WTC11 (cell line): Measurements from ENCODE around the gene SIGLEC7. TPM values are rescaled to one million over a fixed set of nuclear protein-coding genes. Genes with fewer than 3 reads are reported as not detected.

Experiments used
- ATAC-seq: fragments of 200-7000 bp; cut with Tn5 transposase; 2 replicates; pipeline ENCODE4 v1.10.0; 2021; ENCODE audit warnings: mild to moderate bottlenecking, moderate library complexity
- CTCF ChIA-PET: fragments of 300-600 bp; sonication (Branson Sonifier 250); formaldehyde crosslinking; loops from one replicate; lab custom pipeline; 2021; ENCODE audit warnings: antibody characterized with exemption; lab: Charles Lee
- POLR2A ChIA-PET: fragments of 350-600 bp; sonication (Branson Sonifier 250); formaldehyde crosslinking; loops from one replicate; lab custom pipeline; 2021; ENCODE audit warnings: antibody characterized with exemption; lab: Charles Lee
- DNase-seq: peaks from one replicate; pipeline ENCODE4 v3.0.0; 2021; ENCODE audit warnings: low spot score
- H3K27ac Mint-ChIP-seq: 2 replicates; pipeline ENCODE4 v1.8.0; 2021; ENCODE audit warnings: mixed read lengths
- H3K27me3 Mint-ChIP-seq: 2 replicates; pipeline ENCODE4 v1.8.0; 2021; ENCODE audit warnings: low read depth, mild to moderate bottlenecking, moderate library complexity, mixed read lengths
- H3K36me3 Mint-ChIP-seq: 2 replicates; pipeline ENCODE4 v1.8.0; 2021; ENCODE audit warnings: mixed read lengths
- H3K4me1 Mint-ChIP-seq: 2 replicates; pipeline ENCODE4 v1.8.0; 2022; ENCODE audit warnings: mixed read lengths
- H3K4me3 Mint-ChIP-seq: 2 replicates; pipeline ENCODE4 v1.8.0; 2021; ENCODE audit warnings: mild to moderate bottlenecking, moderate library complexity, mixed read lengths
- H3K9me3 Mint-ChIP-seq: 2 replicates; pipeline ENCODE4 v1.8.0; 2021; ENCODE audit warnings: mixed read lengths
- ATF1 ChIP-seq: sonication (generic); formaldehyde crosslinking; IDR thresholded peaks from 2 replicates; pipeline ENCODE4 v1.8.1; 2023; ENCODE audit warnings: mild to moderate bottlenecking, moderate library complexity, missing genetic modification reagents
- ETV6 ChIP-seq: sonication (generic); formaldehyde crosslinking; IDR thresholded peaks from 2 replicates; pipeline ENCODE4 v1.8.1; 2022; ENCODE audit warnings: mild to moderate bottlenecking, missing genetic modification reagents
- GTF2I ChIP-seq: fragments of 250-450 bp; sonication (Bioruptor Pico); conservative IDR thresholded peaks from 2 replicates; pipeline ENCODE4 v1.4.0; 2021; ENCODE audit warnings: mild to moderate bottlenecking
- OVOL2 ChIP-seq: fragments of 250-450 bp; sonication (Bioruptor Pico); IDR thresholded peaks from 2 replicates; pipeline ENCODE4 v1.9.0; 2021; ENCODE audit warnings: mild to moderate bottlenecking, borderline replicate concordance
- RORB ChIP-seq: fragments of 250-450 bp; sonication (Bioruptor Pico); IDR thresholded peaks from 2 replicates; pipeline ENCODE4 v1.9.0; 2021; ENCODE audit warnings: mild to moderate bottlenecking
- SMAD3 ChIP-seq: sonication (generic); formaldehyde crosslinking; IDR thresholded peaks from 2 replicates; pipeline ENCODE4 v1.8.0; 2022; ENCODE audit warnings: missing genetic modification reagents, mild to moderate bottlenecking, borderline replicate concordance
- SOX15 ChIP-seq: fragments of 250-450 bp; sonication (Bioruptor Pico); IDR thresholded peaks from 2 replicates; pipeline ENCODE4 v1.9.0; 2021; ENCODE audit warnings: mild to moderate bottlenecking
- TEAD1 ChIP-seq: sonication (generic); formaldehyde crosslinking; IDR thresholded peaks from 2 replicates; pipeline ENCODE4 v1.8.0; 2022; ENCODE audit warnings: mild to moderate bottlenecking, missing genetic modification reagents
- ZNF263 ChIP-seq: sonication (generic); formaldehyde crosslinking; IDR thresholded peaks from 2 replicates; pipeline ENCODE4 v1.8.1; 2022; ENCODE audit warnings: low read depth, mild to moderate bottlenecking, moderate library complexity, missing genetic modification reagents
- ZNF396 ChIP-seq: fragments of 250-450 bp; sonication (Bioruptor Pico); IDR thresholded peaks from 2 replicates; pipeline ENCODE4 v1.8.0; 2021; ENCODE audit warnings: mild to moderate bottlenecking, moderate library complexity, borderline replicate concordance
- ZNF671 ChIP-seq: fragments of 250-450 bp; sonication (Bioruptor Pico); IDR thresholded peaks from 2 replicates; pipeline ENCODE4 v1.8.0; 2021; ENCODE audit warnings: mild to moderate bottlenecking
- total RNA-seq: library from RNA; stranded (reverse); gene quantifications from 3 replicates; pipeline ENCODE4 v1.2.3, GENCODE V29; 2021
- TF ChIP-seq, protein P1 (sequence below): sonication (generic); formaldehyde crosslinking; IDR thresholded peaks from 2 replicates; pipeline ENCODE4 v1.8.1; 2023; ENCODE audit warnings: mild to moderate bottlenecking, missing genetic modification reagents, moderate library complexity
- TF ChIP-seq, protein P2 (sequence below): fragments of 250-450 bp; sonication (Bioruptor Pico); IDR thresholded peaks from 2 replicates; pipeline ENCODE4 v1.9.0; 2021; ENCODE audit warnings: moderate library complexity, mild to moderate bottlenecking, inconsistent platforms, borderline replicate concordance
- TF ChIP-seq, protein P3 (sequence below): sonication (generic); formaldehyde crosslinking; IDR thresholded peaks from 2 replicates; pipeline ENCODE4 v1.8.0; 2023; ENCODE audit warnings: missing genetic modification reagents, mild to moderate bottlenecking, borderline replicate concordance
- TF ChIP-seq, protein P4 (sequence below): fragments of 250-450 bp; sonication (Bioruptor Pico); conservative IDR thresholded peaks from 2 replicates; pipeline ENCODE4 v1.9.0; 2021; ENCODE audit warnings: mild to moderate bottlenecking
- TF ChIP-seq, protein P5 (sequence below): sonication (generic); formaldehyde crosslinking; IDR thresholded peaks from 2 replicates; pipeline ENCODE4 v1.8.0; 2022; ENCODE audit warnings: mild to moderate bottlenecking, missing genetic modification reagents
- TF ChIP-seq, protein P6 (sequence below): sonication (generic); formaldehyde crosslinking; IDR thresholded peaks from 2 replicates; pipeline ENCODE4 v1.8.0; 2023; ENCODE audit warnings: mild to moderate bottlenecking, missing genetic modification reagents
- TF ChIP-seq, protein P7 (sequence below): sonication (generic); formaldehyde crosslinking; IDR thresholded peaks from 2 replicates; pipeline ENCODE4 v1.8.1; 2023; ENCODE audit warnings: mild to moderate bottlenecking, missing genetic modification reagents, moderate library complexity
- TF ChIP-seq, protein P8 (sequence below): fragments of 250-450 bp; sonication (Bioruptor Pico); IDR thresholded peaks from 2 replicates; pipeline ENCODE4 v1.9.0; 2021; ENCODE audit warnings: mild to moderate bottlenecking

The SIGLEC7 gene
- total RNA-seq, 1 experiment from 2014 or later: not detected

DNA sequence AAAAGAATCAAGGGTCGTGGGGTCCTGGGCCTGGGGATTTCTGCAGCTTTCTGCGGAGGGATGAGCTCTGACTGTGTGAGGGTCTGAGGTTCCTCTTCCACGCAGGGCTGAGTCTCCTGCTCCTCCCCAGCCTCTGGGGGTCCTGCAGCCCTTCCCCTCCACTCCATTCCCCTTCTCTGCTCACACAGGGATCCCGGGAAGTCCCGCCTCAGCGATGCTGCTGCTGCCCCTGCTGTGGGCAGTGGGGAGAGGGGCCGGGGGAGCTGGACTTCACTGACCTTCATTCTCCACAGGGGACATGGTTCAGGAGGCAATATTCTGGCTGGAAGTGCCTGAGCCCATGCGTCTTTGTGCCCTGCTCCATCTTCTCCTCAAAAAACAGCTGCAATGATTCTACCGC is 56.5 kb downstream of the SIGLEC7 start (continued):
- TF ChIP-seq, protein P1, sequence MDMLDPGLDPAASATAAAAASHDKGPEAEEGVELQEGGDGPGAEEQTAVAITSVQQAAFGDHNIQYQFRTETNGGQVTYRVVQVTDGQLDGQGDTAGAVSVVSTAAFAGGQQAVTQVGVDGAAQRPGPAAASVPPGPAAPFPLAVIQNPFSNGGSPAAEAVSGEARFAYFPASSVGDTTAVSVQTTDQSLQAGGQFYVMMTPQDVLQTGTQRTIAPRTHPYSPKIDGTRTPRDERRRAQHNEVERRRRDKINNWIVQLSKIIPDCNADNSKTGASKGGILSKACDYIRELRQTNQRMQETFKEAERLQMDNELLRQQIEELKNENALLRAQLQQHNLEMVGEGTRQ (CRISPR knock-in tag): no peak

DNA sequence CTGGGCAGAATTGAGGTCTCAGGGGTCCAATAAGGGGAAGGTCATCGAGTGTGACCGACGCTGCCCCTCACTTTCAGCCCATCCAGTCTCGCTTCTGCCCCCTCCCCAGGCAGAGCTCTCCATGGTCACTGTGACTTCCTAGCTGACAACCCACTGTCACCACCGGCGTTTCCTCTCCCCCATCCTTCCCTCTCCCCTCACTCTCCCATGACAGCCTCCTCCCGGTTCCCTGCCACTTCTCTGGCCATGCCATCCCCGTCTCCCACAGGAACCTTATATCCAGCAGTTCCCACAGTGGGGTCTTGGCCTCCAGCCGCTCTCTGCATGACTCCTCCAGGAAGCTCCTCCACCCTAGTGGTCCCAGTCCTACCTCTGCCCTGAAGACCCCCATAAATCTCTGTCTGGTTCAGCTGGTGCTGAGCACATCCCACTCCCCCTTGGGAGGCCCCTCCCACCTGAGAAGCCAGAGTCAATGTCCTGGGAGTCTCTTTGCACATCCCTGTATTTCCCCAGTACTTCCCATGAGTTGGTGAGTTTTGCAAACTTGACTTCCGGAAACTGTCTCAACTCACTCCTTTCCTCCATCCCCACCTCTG is 58.1 kb downstream of the SIGLEC7 start:
- ATAC-seq: no peak
- H3K27ac Mint-ChIP-seq: no peak overlapping the region
- CTCF ChIA-PET: no interaction called here
- TF ChIP-seq OVOL2 (no peak), ZNF263 (CRISPR knock-in tag) (no peak), ZNF671 (CRISPR knock-in tag) (no peak), ETV6 (no peak), ATF1 (CRISPR knock-in tag) (no peak), ZNF396 (CRISPR knock-in tag) (no peak), GTF2I (CRISPR knock-in tag) (no peak), SMAD3 (CRISPR knock-in tag) (no peak), RORB (CRISPR knock-in tag) (no peak), TEAD1 (CRISPR knock-in tag) (no peak), SOX15 (CRISPR knock-in tag) (no peak)
- TF ChIP-seq, protein P2, sequence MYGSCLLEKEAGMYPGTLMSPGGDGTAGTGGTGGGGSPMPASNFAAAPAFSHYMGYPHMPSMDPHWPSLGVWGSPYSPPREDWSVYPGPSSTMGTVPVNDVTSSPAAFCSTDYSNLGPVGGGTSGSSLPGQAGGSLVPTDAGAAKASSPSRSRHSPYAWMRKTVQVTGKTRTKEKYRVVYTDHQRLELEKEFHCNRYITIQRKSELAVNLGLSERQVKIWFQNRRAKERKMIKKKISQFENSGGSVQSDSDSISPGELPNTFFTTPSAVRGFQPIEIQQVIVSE (CRISPR knock-in tag): no peak
- TF ChIP-seq, protein P3, sequence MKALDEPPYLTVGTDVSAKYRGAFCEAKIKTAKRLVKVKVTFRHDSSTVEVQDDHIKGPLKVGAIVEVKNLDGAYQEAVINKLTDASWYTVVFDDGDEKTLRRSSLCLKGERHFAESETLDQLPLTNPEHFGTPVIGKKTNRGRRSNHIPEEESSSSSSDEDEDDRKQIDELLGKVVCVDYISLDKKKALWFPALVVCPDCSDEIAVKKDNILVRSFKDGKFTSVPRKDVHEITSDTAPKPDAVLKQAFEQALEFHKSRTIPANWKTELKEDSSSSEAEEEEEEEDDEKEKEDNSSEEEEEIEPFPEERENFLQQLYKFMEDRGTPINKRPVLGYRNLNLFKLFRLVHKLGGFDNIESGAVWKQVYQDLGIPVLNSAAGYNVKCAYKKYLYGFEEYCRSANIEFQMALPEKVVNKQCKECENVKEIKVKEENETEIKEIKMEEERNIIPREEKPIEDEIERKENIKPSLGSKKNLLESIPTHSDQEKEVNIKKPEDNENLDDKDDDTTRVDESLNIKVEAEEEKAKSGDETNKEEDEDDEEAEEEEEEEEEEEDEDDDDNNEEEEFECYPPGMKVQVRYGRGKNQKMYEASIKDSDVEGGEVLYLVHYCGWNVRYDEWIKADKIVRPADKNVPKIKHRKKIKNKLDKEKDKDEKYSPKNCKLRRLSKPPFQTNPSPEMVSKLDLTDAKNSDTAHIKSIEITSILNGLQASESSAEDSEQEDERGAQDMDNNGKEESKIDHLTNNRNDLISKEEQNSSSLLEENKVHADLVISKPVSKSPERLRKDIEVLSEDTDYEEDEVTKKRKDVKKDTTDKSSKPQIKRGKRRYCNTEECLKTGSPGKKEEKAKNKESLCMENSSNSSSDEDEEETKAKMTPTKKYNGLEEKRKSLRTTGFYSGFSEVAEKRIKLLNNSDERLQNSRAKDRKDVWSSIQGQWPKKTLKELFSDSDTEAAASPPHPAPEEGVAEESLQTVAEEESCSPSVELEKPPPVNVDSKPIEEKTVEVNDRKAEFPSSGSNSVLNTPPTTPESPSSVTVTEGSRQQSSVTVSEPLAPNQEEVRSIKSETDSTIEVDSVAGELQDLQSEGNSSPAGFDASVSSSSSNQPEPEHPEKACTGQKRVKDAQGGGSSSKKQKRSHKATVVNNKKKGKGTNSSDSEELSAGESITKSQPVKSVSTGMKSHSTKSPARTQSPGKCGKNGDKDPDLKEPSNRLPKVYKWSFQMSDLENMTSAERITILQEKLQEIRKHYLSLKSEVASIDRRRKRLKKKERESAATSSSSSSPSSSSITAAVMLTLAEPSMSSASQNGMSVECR (CRISPR knock-in tag): no peak
- TF ChIP-seq, protein P4, sequence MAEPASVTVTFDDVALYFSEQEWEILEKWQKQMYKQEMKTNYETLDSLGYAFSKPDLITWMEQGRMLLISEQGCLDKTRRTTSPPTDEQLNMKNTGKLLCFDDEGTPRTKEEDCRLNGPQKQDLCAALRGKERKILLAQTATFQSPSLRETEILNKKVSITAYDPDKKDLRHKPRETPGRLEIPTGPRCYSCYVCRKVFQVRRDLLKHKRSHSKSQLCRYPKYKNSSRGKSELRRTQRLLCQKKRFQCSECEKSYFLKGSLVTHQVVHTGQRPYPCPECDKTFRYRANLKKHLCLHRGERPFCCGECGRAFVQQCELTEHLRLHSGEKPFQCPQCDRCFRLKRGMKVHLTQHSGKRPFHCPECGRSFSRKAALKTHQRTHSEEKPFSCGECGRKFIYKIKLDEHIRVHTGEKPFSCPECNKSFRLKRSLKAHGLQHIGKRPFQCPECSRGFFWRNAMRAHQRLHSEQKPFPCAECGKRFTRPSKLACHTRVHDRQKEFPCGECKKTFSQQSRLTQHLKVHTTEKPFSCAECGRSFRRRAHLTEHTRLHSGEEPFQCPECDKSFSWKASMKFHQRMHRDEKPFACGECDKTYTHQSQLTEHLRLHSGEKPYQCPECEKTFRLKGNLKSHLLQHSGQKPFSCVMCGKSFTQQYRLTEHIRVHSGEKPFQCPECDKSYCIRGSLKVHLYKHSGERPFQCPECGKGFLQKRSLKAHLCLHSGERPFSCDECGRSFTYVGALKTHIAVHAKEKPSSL: no peak
- TF ChIP-seq, protein P5, sequence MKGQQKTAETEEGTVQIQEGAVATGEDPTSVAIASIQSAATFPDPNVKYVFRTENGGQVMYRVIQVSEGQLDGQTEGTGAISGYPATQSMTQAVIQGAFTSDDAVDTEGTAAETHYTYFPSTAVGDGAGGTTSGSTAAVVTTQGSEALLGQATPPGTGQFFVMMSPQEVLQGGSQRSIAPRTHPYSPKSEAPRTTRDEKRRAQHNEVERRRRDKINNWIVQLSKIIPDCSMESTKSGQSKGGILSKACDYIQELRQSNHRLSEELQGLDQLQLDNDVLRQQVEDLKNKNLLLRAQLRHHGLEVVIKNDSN (CRISPR knock-in tag): no peak
- TF ChIP-seq, protein P6, sequence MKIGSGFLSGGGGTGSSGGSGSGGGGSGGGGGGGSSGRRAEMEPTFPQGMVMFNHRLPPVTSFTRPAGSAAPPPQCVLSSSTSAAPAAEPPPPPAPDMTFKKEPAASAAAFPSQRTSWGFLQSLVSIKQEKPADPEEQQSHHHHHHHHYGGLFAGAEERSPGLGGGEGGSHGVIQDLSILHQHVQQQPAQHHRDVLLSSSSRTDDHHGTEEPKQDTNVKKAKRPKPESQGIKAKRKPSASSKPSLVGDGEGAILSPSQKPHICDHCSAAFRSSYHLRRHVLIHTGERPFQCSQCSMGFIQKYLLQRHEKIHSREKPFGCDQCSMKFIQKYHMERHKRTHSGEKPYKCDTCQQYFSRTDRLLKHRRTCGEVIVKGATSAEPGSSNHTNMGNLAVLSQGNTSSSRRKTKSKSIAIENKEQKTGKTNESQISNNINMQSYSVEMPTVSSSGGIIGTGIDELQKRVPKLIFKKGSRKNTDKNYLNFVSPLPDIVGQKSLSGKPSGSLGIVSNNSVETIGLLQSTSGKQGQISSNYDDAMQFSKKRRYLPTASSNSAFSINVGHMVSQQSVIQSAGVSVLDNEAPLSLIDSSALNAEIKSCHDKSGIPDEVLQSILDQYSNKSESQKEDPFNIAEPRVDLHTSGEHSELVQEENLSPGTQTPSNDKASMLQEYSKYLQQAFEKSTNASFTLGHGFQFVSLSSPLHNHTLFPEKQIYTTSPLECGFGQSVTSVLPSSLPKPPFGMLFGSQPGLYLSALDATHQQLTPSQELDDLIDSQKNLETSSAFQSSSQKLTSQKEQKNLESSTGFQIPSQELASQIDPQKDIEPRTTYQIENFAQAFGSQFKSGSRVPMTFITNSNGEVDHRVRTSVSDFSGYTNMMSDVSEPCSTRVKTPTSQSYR: no peak
- TF ChIP-seq, protein P7, sequence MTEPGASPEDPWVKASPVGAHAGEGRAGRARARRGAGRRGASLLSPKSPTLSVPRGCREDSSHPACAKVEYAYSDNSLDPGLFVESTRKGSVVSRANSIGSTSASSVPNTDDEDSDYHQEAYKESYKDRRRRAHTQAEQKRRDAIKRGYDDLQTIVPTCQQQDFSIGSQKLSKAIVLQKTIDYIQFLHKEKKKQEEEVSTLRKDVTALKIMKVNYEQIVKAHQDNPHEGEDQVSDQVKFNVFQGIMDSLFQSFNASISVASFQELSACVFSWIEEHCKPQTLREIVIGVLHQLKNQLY: no peak
- TF ChIP-seq, protein P8, sequence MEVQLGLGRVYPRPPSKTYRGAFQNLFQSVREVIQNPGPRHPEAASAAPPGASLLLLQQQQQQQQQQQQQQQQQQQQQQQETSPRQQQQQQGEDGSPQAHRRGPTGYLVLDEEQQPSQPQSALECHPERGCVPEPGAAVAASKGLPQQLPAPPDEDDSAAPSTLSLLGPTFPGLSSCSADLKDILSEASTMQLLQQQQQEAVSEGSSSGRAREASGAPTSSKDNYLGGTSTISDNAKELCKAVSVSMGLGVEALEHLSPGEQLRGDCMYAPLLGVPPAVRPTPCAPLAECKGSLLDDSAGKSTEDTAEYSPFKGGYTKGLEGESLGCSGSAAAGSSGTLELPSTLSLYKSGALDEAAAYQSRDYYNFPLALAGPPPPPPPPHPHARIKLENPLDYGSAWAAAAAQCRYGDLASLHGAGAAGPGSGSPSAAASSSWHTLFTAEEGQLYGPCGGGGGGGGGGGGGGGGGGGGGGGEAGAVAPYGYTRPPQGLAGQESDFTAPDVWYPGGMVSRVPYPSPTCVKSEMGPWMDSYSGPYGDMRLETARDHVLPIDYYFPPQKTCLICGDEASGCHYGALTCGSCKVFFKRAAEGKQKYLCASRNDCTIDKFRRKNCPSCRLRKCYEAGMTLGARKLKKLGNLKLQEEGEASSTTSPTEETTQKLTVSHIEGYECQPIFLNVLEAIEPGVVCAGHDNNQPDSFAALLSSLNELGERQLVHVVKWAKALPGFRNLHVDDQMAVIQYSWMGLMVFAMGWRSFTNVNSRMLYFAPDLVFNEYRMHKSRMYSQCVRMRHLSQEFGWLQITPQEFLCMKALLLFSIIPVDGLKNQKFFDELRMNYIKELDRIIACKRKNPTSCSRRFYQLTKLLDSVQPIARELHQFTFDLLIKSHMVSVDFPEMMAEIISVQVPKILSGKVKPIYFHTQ (CRISPR knock-in tag): no peak

More for the DNA sequence above, 58.1 kb downstream of the SIGLEC7 start:
- Mint-ChIP-seq H3K36me3 (no peaks in the 10 kb centered on the region), H3K4me1 (no peaks in the 10 kb centered on the region), H3K27me3 (peaks cover 9% of the 10 kb centered on the region), H3K9me3 (peaks cover 11% of the 10 kb centered on the region), H3K4me3 (no peak overlapping the region)
- DNase-seq: no peak
- POLR2A ChIA-PET: interaction anchor here (1.0 kb wide), 1 partner anchor 9 kb away, joined by 3 read pairs; no protein-coding TSS in a partner anchor
